ENCODE data around the gene CBX3. TPM values are rescaled to one million over a fixed set of nuclear protein-coding genes. Genes with fewer than 3 reads are reported as not detected.
"Not testable (repeated sequence)": the region's sequence is repeated elsewhere in the genome, so short reads cannot be mapped to it uniquely, and the experiment has no call there.

The CBX3 gene
- polyA plus RNA-seq, 1 donor: 214 TPM

GRCh38 chr7:26179826-26180497 is 21.6 kb upstream of the CBX3 start:
- H3K4me3 ChIP-seq (ENCODE audit: low read length): no peak overlapping the region
- WGBS (ENCODE audit: insufficient coverage, low lambda C conversion rate): no CpG with 5 or more reads among the region's 8 CpGs
- H3K9me3 ChIP-seq (ENCODE audit: control insufficient read depth, low read depth, low read length): peaks cover 7% of the 10 kb centered on the region
- no peaks in the 10 kb centered on the region for H3K36me3 ChIP-seq (ENCODE audit: control insufficient read depth, insufficient read depth, low read length)
- no peak for DNase-seq
- no peak overlapping the region for H3K27ac ChIP-seq (ENCODE audit: low read length)
- peaks cover 10% of the 10 kb centered on the region for H3K4me1 ChIP-seq (ENCODE audit: control insufficient read depth, insufficient read depth, low read length)
- no peaks in the 10 kb centered on the region for H3K27me3 ChIP-seq (ENCODE audit: control insufficient read depth, insufficient read depth, low read length)

DNA sequence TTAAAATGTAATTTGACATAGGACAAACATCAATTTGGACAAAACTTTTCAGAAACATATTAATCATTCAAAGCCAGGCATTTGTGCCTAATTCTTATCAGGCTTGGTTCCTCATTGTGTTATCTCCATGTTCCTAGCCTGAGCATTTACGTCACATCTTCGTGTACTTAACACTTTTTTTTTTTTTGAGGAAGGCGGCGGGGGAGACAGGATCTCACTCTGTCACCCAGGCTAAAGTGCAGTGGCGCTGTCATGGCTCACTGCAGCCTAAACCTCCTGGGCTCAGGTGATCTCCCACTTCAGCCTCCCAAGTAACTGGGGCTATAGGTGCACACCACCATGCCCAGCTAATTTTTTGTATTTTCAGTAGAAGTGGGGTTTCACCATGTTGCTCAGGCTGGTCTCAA is 20.8 kb upstream of the CBX3 start:
- no peak for DNase-seq
- no peak overlapping the region for H3K4me3 ChIP-seq (ENCODE audit: low read length)
- no CpG with 5 or more reads among the region's 5 CpGs for WGBS (ENCODE audit: insufficient coverage, low lambda C conversion rate)
- H3K4me1 ChIP-seq (ENCODE audit: control insufficient read depth, insufficient read depth, low read length): peaks cover 10% of the 10 kb centered on the region
- H3K27ac ChIP-seq (ENCODE audit: low read length): no peak overlapping the region
- no peaks in the 10 kb centered on the region for H3K36me3 ChIP-seq (ENCODE audit: control insufficient read depth, insufficient read depth, low read length)
- no peaks in the 10 kb centered on the region for H3K27me3 ChIP-seq (ENCODE audit: control insufficient read depth, insufficient read depth, low read length)
- H3K9me3 ChIP-seq (ENCODE audit: control insufficient read depth, low read depth, low read length): peaks cover 7% of the 10 kb centered on the region

DNA sequence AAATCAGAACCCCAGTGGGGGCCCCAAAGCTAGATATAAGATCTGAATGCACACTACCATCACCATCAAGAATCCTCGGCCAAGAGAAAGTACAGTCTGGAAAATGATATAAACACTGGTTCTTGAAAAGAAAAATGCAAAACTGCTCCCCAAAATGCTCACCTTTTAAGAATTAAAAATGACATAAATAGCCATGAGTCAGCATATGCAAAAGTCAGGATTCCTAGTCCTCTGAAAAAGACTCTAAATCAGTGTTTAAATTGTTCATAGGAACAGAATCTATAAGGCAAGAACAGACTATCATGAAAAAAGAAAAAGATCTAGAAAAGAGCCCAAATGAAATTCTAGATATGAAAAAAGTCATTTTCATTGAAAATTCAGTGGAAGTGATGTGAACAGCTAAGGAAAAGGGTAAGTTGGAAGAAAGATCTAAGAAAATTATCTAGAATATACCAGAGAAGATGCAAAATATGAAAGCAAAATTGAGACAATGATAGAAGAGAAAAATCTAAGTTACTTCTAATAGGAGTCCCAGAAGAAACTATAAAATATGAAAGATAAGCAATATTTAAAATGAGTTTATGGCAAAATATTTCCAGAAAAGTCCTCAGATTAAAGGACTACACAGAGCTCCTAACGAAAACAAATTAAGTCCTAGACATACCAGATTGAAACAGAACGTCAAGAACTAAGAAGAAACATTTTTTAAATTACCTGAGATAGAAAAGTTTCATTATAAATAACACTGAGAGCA is 19.9 kb upstream of the CBX3 start:
- DNase-seq: no peak

DNA sequence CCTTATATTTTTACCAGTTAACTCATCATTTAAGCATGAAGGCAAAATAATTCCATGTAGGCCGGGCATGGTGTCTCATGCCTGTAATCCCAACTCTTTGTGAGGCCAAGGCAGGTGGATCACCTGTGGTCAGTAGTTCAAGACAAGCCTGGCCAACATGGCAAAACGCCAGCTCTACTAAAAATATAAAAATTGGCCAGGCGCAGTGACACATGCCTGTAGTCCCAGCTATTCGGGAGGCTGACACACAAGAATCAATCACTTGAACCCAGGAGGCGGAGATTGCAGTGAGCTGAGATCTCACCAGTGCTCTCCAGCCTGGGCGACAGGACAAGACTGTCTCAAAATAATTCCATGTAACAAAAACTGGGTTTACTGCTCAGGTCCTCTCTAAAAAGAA is 19.3 kb upstream of the CBX3 start:
- no peaks in the 10 kb centered on the region for H3K27me3 ChIP-seq (ENCODE audit: control insufficient read depth, insufficient read depth, low read length)
- no peak overlapping the region for H3K4me3 ChIP-seq (ENCODE audit: low read length)
- no peaks in the 10 kb centered on the region for H3K36me3 ChIP-seq (ENCODE audit: control insufficient read depth, insufficient read depth, low read length)
- peaks cover 2% of the 10 kb centered on the region for H3K9me3 ChIP-seq (ENCODE audit: control insufficient read depth, low read depth, low read length)
- peaks cover 10% of the 10 kb centered on the region for H3K4me1 ChIP-seq (ENCODE audit: control insufficient read depth, insufficient read depth, low read length)
- DNase-seq: no peak
- no CpG with 5 or more reads among the region's 6 CpGs for WGBS (ENCODE audit: insufficient coverage, low lambda C conversion rate)
- H3K27ac ChIP-seq (ENCODE audit: low read length): no peak overlapping the region

More for the DNA sequence above, 19.9 kb upstream of the CBX3 start:
- no peaks in the 10 kb centered on the region for H3K36me3 ChIP-seq (ENCODE audit: control insufficient read depth, insufficient read depth, low read length)
- peaks cover 10% of the 10 kb centered on the region for H3K4me1 ChIP-seq (ENCODE audit: control insufficient read depth, insufficient read depth, low read length)
- H3K4me3 ChIP-seq (ENCODE audit: low read length): no peak overlapping the region
- no peak overlapping the region for H3K27ac ChIP-seq (ENCODE audit: low read length)
- WGBS (ENCODE audit: insufficient coverage, low lambda C conversion rate): 97% methylated on average over 3 of the region's 3 CpGs
- no peaks in the 10 kb centered on the region for H3K27me3 ChIP-seq (ENCODE audit: control insufficient read depth, insufficient read depth, low read length)
- peaks cover 7% of the 10 kb centered on the region for H3K9me3 ChIP-seq (ENCODE audit: control insufficient read depth, low read depth, low read length)

- 100% methylated on average over 1 of the region's 8 CpGs for WGBS (ENCODE audit: insufficient coverage, low lambda C conversion rate)
- no peaks in the 10 kb centered on the region for H3K36me3 ChIP-seq (ENCODE audit: control insufficient read depth, insufficient read depth, low read length)
- no peak overlapping the region for H3K4me3 ChIP-seq (ENCODE audit: low read length)
- no peak overlapping the region for H3K27ac ChIP-seq (ENCODE audit: low read length)
- no peaks in the 10 kb centered on the region for H3K9me3 ChIP-seq (ENCODE audit: control insufficient read depth, low read depth, low read length)
- no peaks in the 10 kb centered on the region for H3K27me3 ChIP-seq (ENCODE audit: control insufficient read depth, insufficient read depth, low read length)
- DNase-seq: no peak
- peaks cover 10% of the 10 kb centered on the region for H3K4me1 ChIP-seq (ENCODE audit: control insufficient read depth, insufficient read depth, low read length)
These were observed 18.8 kb upstream of the CBX3 start for GRCh38 chr7:26182706-26183105.

- H3K27ac ChIP-seq (ENCODE audit: low read length): no peak overlapping the region
- H3K36me3 ChIP-seq (ENCODE audit: control insufficient read depth, insufficient read depth, low read length): peaks cover 10% of the 10 kb centered on the region
- peaks cover 10% of the 10 kb centered on the region for H3K4me1 ChIP-seq (ENCODE audit: control insufficient read depth, insufficient read depth, low read length)
- no peaks in the 10 kb centered on the region for H3K27me3 ChIP-seq (ENCODE audit: control insufficient read depth, insufficient read depth, low read length)
- WGBS (ENCODE audit: insufficient coverage, low lambda C conversion rate): 14% methylated on average over 1 of the region's 4 CpGs
- no peaks in the 10 kb centered on the region for H3K9me3 ChIP-seq (ENCODE audit: control insufficient read depth, low read depth, low read length)
- no peak for DNase-seq
- H3K4me3 ChIP-seq (ENCODE audit: low read length): no peak overlapping the region
These were observed 17.8 kb upstream of the CBX3 start for GRCh38 chr7:26183545-26184280.

DNA sequence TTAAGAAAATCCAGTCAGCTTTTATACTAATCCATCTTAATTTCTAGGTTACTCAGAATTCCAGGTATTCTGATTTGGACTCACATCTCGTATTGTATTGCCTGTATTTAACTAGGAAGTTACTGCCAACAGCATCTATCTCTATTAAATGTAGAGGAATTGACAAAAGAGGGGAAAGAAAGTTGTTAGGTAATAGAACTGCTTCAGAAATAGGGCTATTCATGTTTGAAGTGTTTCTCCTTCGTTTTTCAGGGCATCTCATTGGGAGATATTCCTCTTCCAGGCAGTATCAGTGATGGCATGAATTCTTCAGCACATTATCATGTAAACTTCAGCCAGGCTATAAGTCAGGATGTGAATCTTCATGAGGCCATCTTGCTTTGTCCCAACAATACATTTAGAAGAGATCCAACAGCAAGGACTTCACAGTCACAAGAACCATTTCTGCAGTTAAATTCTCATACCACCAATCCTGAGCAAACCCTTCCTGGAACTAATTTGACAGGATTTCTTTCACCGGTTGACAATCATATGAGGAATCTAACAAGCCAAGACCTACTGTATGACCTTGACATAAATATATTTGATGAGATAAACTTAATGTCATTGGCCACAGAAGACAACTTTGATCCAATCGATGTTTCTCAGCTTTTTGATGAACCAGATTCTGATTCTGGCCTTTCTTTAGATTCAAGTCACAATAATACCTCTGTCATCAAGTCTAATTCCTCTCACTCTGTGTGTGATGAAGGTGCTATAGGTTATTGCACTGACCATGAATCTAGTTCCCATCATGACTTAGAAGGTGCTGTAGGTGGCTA is 17.1 kb upstream of the CBX3 start:
- H3K4me3 ChIP-seq (ENCODE audit: low read length); H3K27ac ChIP-seq (ENCODE audit: low read length); DNase-seq; H3K27me3 ChIP-seq (ENCODE audit: control insufficient read depth, insufficient read depth, low read length); H3K9me3 ChIP-seq (ENCODE audit: control insufficient read depth, low read depth, low read length): not testable (repeated sequence)
- Histone ChIP-seq H3K4me1 (ENCODE audit: control insufficient read depth, insufficient read depth, low read length) (peaks cover 10% of the 10 kb centered on the region), H3K36me3 (ENCODE audit: control insufficient read depth, insufficient read depth, low read length) (peaks cover 17% of the 10 kb centered on the region)
- 83% methylated on average over 1 of the region's 4 CpGs for WGBS (ENCODE audit: insufficient coverage, low lambda C conversion rate)

DNA sequence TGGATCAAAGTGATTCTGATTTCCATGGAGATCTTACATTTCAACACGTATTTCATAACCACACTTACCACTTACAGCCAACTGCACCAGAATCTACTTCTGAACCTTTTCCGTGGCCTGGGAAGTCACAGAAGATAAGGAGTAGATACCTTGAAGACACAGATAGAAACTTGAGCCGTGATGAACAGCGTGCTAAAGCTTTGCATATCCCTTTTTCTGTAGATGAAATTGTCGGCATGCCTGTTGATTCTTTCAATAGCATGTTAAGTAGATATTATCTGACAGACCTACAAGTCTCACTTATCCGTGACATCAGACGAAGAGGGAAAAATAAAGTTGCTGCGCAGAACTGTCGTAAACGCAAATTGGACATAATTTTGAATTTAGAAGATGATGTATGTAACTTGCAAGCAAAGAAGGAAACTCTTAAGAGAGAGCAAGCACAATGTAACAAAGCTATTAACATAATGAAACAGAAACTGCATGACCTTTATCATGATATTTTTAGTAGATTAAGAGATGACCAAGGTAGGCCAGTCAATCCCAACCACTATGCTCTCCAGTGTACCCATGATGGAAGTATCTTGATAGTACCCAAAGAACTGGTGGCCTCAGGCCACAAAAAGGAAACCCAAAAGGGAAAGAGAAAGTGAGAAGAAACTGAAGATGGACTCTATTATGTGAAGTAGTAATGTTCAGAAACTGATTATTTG is 16.3 kb upstream of the CBX3 start:
- no peaks in the 10 kb centered on the region for H3K9me3 ChIP-seq (ENCODE audit: control insufficient read depth, low read depth, low read length)
- H3K4me1 ChIP-seq (ENCODE audit: control insufficient read depth, insufficient read depth, low read length): peaks cover 8% of the 10 kb centered on the region
- H3K27ac ChIP-seq (ENCODE audit: low read length): no peak overlapping the region
- no peak overlapping the region for H3K4me3 ChIP-seq (ENCODE audit: low read length)
- no peaks in the 10 kb centered on the region for H3K27me3 ChIP-seq (ENCODE audit: control insufficient read depth, insufficient read depth, low read length)
- 80% methylated on average over 1 of the region's 10 CpGs for WGBS (ENCODE audit: insufficient coverage, low lambda C conversion rate)
- no peak for DNase-seq
- peaks cover 22% of the 10 kb centered on the region for H3K36me3 ChIP-seq (ENCODE audit: control insufficient read depth, insufficient read depth, low read length)

DNA sequence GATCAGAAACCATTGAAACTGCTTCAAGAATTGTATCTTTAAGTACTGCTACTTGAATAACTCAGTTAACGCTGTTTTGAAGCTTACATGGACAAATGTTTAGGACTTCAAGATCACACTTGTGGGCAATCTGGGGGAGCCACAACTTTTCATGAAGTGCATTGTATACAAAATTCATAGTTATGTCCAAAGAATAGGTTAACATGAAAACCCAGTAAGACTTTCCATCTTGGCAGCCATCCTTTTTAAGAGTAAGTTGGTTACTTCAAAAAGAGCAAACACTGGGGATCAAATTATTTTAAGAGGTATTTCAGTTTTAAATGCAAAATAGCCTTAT is 15.7 kb upstream of the CBX3 start:
- no peak for DNase-seq
- no peak overlapping the region for H3K27ac ChIP-seq (ENCODE audit: low read length)
- H3K36me3 ChIP-seq (ENCODE audit: control insufficient read depth, insufficient read depth, low read length): peaks cover 26% of the 10 kb centered on the region
- no peaks in the 10 kb centered on the region for H3K27me3 ChIP-seq (ENCODE audit: control insufficient read depth, insufficient read depth, low read length)
- no peak overlapping the region for H3K4me3 ChIP-seq (ENCODE audit: low read length)
- no CpG with 5 or more reads among the region's 1 CpG for WGBS (ENCODE audit: insufficient coverage, low lambda C conversion rate)
- peaks cover 8% of the 10 kb centered on the region for H3K4me1 ChIP-seq (ENCODE audit: control insufficient read depth, insufficient read depth, low read length)
- H3K9me3 ChIP-seq (ENCODE audit: control insufficient read depth, low read depth, low read length): no peaks in the 10 kb centered on the region
